Thymus (tissue), 11 donors: ENCODE data around the gene KLF6. TPM values are rescaled to one million over a fixed set of nuclear protein-coding genes. Genes with fewer than 3 reads are reported as not detected.

Experiments
- DNase-seq, 9 donors: peaks; one replicate each; pipeline ENCODE4 v3.0.0-alpha.2; 2013; ENCODE audit warnings: low spot score in 9 of 9, low read depth in 6 of 9, missing footprints in 1 of 9
- H3K27ac ChIP-seq, 2 donors: one replicate each; pipeline ENCODE4 v1.5.1; 2013; ENCODE audit warnings: control low read depth in 1 of 2, low read depth in 1 of 2, low read length in 1 of 2, mild to moderate bottlenecking in 1 of 2, moderate library complexity in 1 of 2
- H3K27me3 ChIP-seq, 2 donors: one replicate each; pipeline ENCODE4 v1.5.1; 2013; ENCODE audit warnings: low read length in 1 of 2; ENCODE audit not compliant: control insufficient read depth in 2 of 2, insufficient read depth in 1 of 2
- H3K36me3 ChIP-seq, 2 donors: one replicate each; pipeline ENCODE4 v1.5.1; 2013; ENCODE audit warnings: low read length in 1 of 2, mild to moderate bottlenecking in 1 of 2, moderate library complexity in 1 of 2; ENCODE audit not compliant: control insufficient read depth in 2 of 2, insufficient read depth in 2 of 2
- H3K4me1 ChIP-seq, 2 donors: one replicate each; pipeline ENCODE4 v1.5.1; 2013; ENCODE audit warnings: low read length in 2 of 2; ENCODE audit not compliant: control insufficient read depth in 2 of 2, insufficient read depth in 2 of 2
- H3K4me3 ChIP-seq, 2 donors: one replicate each; pipeline ENCODE4 v1.5.1; 2013; ENCODE audit warnings: low read length in 2 of 2, control low read depth in 1 of 2, mild to moderate bottlenecking in 1 of 2
- H3K9me3 ChIP-seq, 2 donors: one replicate each; pipeline ENCODE4 v1.5.1; 2013; ENCODE audit warnings: low read length in 1 of 2, mild to moderate bottlenecking in 1 of 2; ENCODE audit not compliant: control insufficient read depth in 2 of 2, insufficient read depth in 1 of 2
- WGBS: extraction: QIAGEN DNeasy Blood & Tissue Kit; methylation state at CpG from one replicate; pipeline ENCODE4 v1.1.7; 2013; 5-methylcytosine and 5-hydroxymethylcytosine counted together
- polyA plus RNA-seq: library from polyadenylated mRNA; stranded (reverse); fragments of 200-250 nt; gene quantifications from one replicate; pipeline ENCODE4 v1.2.3, GENCODE V29; 2013
- total RNA-seq: library from RNA; stranded (reverse); fragments of 120-200 nt; gene quantifications from one replicate; pipeline ENCODE4 v1.2.4, GENCODE V29; 2013
- donor health status: healthy.

Gene KLF6
- total and polyA plus RNA-seq, 2 donors, result 27.4 to 65.8 TPM

GRCh38 chr10:3757638-3758490 lies 27.1 kb downstream of the KLF6 start:
- 91% methylated on average over 14 of the region's 14 CpGs for WGBS
- no peak for DNase-seq
- no peaks in the 10 kb centered on the region for H3K36me3 ChIP-seq
- no peaks in the 10 kb centered on the region for H3K27me3 ChIP-seq
- H3K4me1 ChIP-seq, result peaks cover 12 to 39% of the 10 kb centered on the region in 2 donors
- no peak overlapping the region for H3K4me3 ChIP-seq
- H3K9me3 ChIP-seq, result no peaks in the 10 kb centered on the region
- H3K27ac ChIP-seq, result no peak overlapping the region

GRCh38 chr10:3757250-3757637 lies 27.8 kb downstream of the KLF6 start:
- no peak for DNase-seq
- H3K9me3 ChIP-seq, result no peaks in the 10 kb centered on the region
- WGBS, result 51% methylated on average over 7 of the region's 7 CpGs
- H3K4me3 ChIP-seq, result no peak overlapping the region
- H3K27ac ChIP-seq, result no peak overlapping the region
- peaks cover 12 to 39% of the 10 kb centered on the region in 2 donors for H3K4me1 ChIP-seq
- no peaks in the 10 kb centered on the region for H3K27me3 ChIP-seq
- H3K36me3 ChIP-seq, result no peaks in the 10 kb centered on the region

- H3K27me3 ChIP-seq, result no peaks in the 10 kb centered on the region
- no peak overlapping the region for H3K27ac ChIP-seq
- DNase-seq, result no peak
- WGBS, result 93% methylated on average over 5 of the region's 5 CpGs
- no peaks in the 10 kb centered on the region for H3K9me3 ChIP-seq
- H3K4me1 ChIP-seq, result peaks cover 12 to 39% of the 10 kb centered on the region in 2 donors
- no peak overlapping the region for H3K4me3 ChIP-seq
- no peaks in the 10 kb centered on the region for H3K36me3 ChIP-seq
These were observed 28.7 kb downstream of the KLF6 start for GRCh38 chr10:3756360-3756740.

- no peak overlapping the region for H3K4me3 ChIP-seq
- H3K27me3 ChIP-seq, result no peaks in the 10 kb centered on the region
- 97% methylated on average over 14 of the region's 14 CpGs for WGBS
- no peak for DNase-seq
- no peak overlapping the region for H3K27ac ChIP-seq
- peaks cover 12 to 42% of the 10 kb centered on the region in 2 donors for H3K4me1 ChIP-seq
- H3K36me3 ChIP-seq, result no peaks in the 10 kb centered on the region
- no peaks in the 10 kb centered on the region for H3K9me3 ChIP-seq
These were observed 29.3 kb downstream of the KLF6 start for GRCh38 chr10:3755440-3756359.

GRCh38 chr10:3754727-3755439 lies 30.1 kb downstream of the KLF6 start:
- no peaks in the 10 kb centered on the region for H3K9me3 ChIP-seq
- DNase-seq, result no peak
- WGBS, result 92% methylated on average over 9 of the region's 9 CpGs
- no peak overlapping the region for H3K4me3 ChIP-seq
- no peaks in the 10 kb centered on the region for H3K36me3 ChIP-seq
- peaks cover 12 to 45% of the 10 kb centered on the region in 2 donors for H3K4me1 ChIP-seq
- no peak overlapping the region for H3K27ac ChIP-seq
- no peaks in the 10 kb centered on the region for H3K27me3 ChIP-seq

GRCh38 chr10:3750854-3751253 lies 34.2 kb downstream of the KLF6 start:
- WGBS, result 93% methylated on average over 8 of the region's 8 CpGs
- DNase-seq, result no peak
- peaks cover 5 to 26% of the 10 kb centered on the region in 2 donors for H3K4me1 ChIP-seq
- H3K36me3 ChIP-seq, result no peaks in the 10 kb centered on the region
- H3K4me3 ChIP-seq, result no peak overlapping the region
- H3K27ac ChIP-seq, result no peak overlapping the region
- no peaks in the 10 kb centered on the region for H3K27me3 ChIP-seq
- no peaks in the 10 kb centered on the region for H3K9me3 ChIP-seq

GRCh38 chr10:3750006-3750816 lies 34.8 kb downstream of the KLF6 start:
- H3K9me3 ChIP-seq, result no peaks in the 10 kb centered on the region
- peak in 1 of 9 donors; percentile 40 for DNase-seq
- no peak overlapping the region for H3K4me3 ChIP-seq
- peaks cover 5 to 25% of the 10 kb centered on the region in 2 donors for H3K4me1 ChIP-seq
- no peaks in the 10 kb centered on the region for H3K27me3 ChIP-seq
- H3K27ac ChIP-seq, result peak overlapping the region; percentile 37 to 62
- no peaks in the 10 kb centered on the region for H3K36me3 ChIP-seq
- WGBS, result 58% methylated on average over 11 of the region's 11 CpGs

GRCh38 chr10:3749600-3749999 lies 35.4 kb downstream of the KLF6 start:
- Histone ChIP-seq H3K27me3 (no peaks in the 10 kb centered on the region), H3K36me3 (no peaks in the 10 kb centered on the region), H3K4me3 (no peak overlapping the region), H3K4me1 (peaks cover 3 to 19% of the 10 kb centered on the region in 2 donors), H3K27ac (peak overlapping the region; percentile 26 to 62), H3K9me3 (no peaks in the 10 kb centered on the region)
- DNase-seq, result no peak
- 22% methylated on average over 9 of the region's 9 CpGs for WGBS
